Activated CD4-positive, alpha-beta memory T cell treated with anti-CD3 and anti-CD28 coated beads for 36 hours (primary cell): ENCODE measurements around the gene IL2RA. TPM values are rescaled to one million over a fixed set of nuclear protein-coding genes. Genes with fewer than 3 reads are reported as not detected.

ENCODE experiments used
- CTCF ChIA-PET: fragments of 350-600 bp; sonication (Branson Sonifier 250); formaldehyde crosslinking; loops from one replicate; lab custom pipeline; 2021; ENCODE audit warnings: antibody characterized with exemption, inconsistent platforms; lab: Charles Lee
- POLR2A ChIA-PET: fragments of 350-600 bp; sonication (Branson Sonifier 250); formaldehyde crosslinking; loops from one replicate; lab custom pipeline; 2021; ENCODE audit warnings: antibody characterized with exemption; lab: Charles Lee
- DNase-seq: peaks from one replicate; pipeline ENCODE4 v3.0.0-alpha.2; 2020
- H3K27ac Mint-ChIP-seq: one replicate; pipeline ENCODE4 v1.8.0; 2021; ENCODE audit warnings: mixed read lengths
- H3K27me3 Mint-ChIP-seq: one replicate; pipeline ENCODE4 v1.8.0; 2021; ENCODE audit warnings: mixed read lengths
- H3K36me3 Mint-ChIP-seq: one replicate; pipeline ENCODE4 v1.8.0; 2021; ENCODE audit warnings: mixed read lengths
- H3K4me1 Mint-ChIP-seq: one replicate; pipeline ENCODE4 v1.8.0; 2021; ENCODE audit warnings: low read depth, mixed read lengths
- H3K4me3 Mint-ChIP-seq: one replicate; pipeline ENCODE4 v1.8.0; 2021; ENCODE audit warnings: mild to moderate bottlenecking, mixed read lengths
- H3K9me3 Mint-ChIP-seq: one replicate; pipeline ENCODE4 v1.8.0; 2021; ENCODE audit warnings: mixed read lengths
- intact Hi-C: fragments of 100-400 bp; cut with micrococcal nuclease; formaldehyde crosslinking; loops from one replicate; pipeline ENCODE4 v1.15.1; 2023
- total RNA-seq, 2 experiments: library from RNA; stranded (reverse); gene quantifications; one replicate each; pipeline ENCODE4 v1.2.3, GENCODE V29; 2021

IL2RA gene
- total RNA-seq, 2 experiments from 2014 or later: 961 to 988 TPM

GRCh38 chr10:6040205-6040604 lies 22.0 kb downstream of the IL2RA start:
- peak overlapping the region; percentile 81 for H3K27ac Mint-ChIP-seq
- intact Hi-C loops: no loop called here
- H3K36me3 Mint-ChIP-seq: peaks cover 93% of the 10 kb centered on the region
- H3K4me1 Mint-ChIP-seq: peaks cover 96% of the 10 kb centered on the region
- DNase-seq: no peak
- H3K4me3 Mint-ChIP-seq: no peak overlapping the region
- CTCF ChIA-PET: interaction anchor here (0.8 kb wide), 1 partner anchor 113 kb away, joined by 3 read pairs; no protein-coding TSS in a partner anchor
- no peaks in the 10 kb centered on the region for H3K9me3 Mint-ChIP-seq
- H3K27me3 Mint-ChIP-seq: no peaks in the 10 kb centered on the region
- POLR2A ChIA-PET: interaction anchor here (1.0 to 1.1 kb wide), 2 partner anchors 11 to 23 kb away, joined by 3 to 4 read pairs; no protein-coding TSS in a partner anchor

- intact Hi-C loops: no loop called here
- peaks cover 95% of the 10 kb centered on the region for H3K4me1 Mint-ChIP-seq
- DNase-seq: peak; percentile 7
- peak overlapping the region; percentile 81 for H3K27ac Mint-ChIP-seq
- POLR2A ChIA-PET: interaction anchor here (0.5 to 2.9 kb wide), 4 partner anchors 8 to 251 kb away, joined by 3 to 9 read pairs (median 4); no protein-coding TSS in a partner anchor
- no peaks in the 10 kb centered on the region for H3K27me3 Mint-ChIP-seq
- H3K36me3 Mint-ChIP-seq: peaks cover 91% of the 10 kb centered on the region
- H3K4me3 Mint-ChIP-seq: peak overlapping the region; percentile 39
- H3K9me3 Mint-ChIP-seq: no peaks in the 10 kb centered on the region
- CTCF ChIA-PET: interaction anchor here (0.8 kb wide), 1 partner anchor 113 kb away, joined by 3 read pairs; no protein-coding TSS in a partner anchor
Observed at GRCh38 chr10:6039711-6040110, 22.5 kb downstream of the IL2RA start.

DNA sequence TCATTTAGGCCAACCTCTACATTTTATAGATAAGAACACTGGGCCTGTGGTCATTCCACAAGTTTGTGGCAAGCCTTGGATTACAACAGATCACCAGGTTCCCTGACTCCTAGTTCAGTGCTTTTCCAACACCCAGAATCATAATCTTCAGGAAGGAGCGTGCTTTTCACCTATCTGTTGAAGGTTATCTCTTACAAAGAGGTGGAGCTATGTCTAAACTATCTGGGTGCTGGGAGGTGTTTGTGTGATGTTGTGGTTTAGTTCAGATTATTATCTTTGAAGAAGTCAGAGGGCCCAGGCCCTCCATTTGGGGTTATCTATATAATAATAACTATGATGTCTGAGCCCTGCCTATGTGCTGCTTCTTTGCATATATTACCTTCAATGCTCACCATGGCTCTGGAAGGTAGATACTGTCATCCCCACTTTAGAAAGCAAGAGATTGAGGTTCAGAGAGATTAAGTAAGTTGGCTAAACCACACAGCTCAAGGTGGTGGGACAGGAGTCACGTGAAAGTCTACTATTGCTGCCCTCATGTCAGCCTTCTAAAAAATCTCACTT lies 24.0 kb downstream of the IL2RA start:
- intact Hi-C loops: no loop called here
- Mint-ChIP-seq H3K27me3 (no peaks in the 10 kb centered on the region), H3K4me1 (peaks cover 92% of the 10 kb centered on the region), H3K27ac (peak overlapping the region; percentile 81), H3K4me3 (peak overlapping the region; percentile 23), H3K9me3 (no peaks in the 10 kb centered on the region), H3K36me3 (peaks cover 91% of the 10 kb centered on the region)
- ChIA-PET POLR2A (interaction anchor here (1.0 to 2.9 kb wide), 7 partner anchors 10 to 62 kb away, joined by 3 to 9 read pairs (median 5); no protein-coding TSS in a partner anchor), CTCF (interaction anchor here (1.1 to 1.8 kb wide), 2 partner anchors 24 to 48 kb away, joined by 3 to 8 read pairs; no protein-coding TSS in a partner anchor)
- peak; percentile 37 for DNase-seq

- peak overlapping the region; percentile 81 for H3K27ac Mint-ChIP-seq
- peak overlapping the region; percentile 30 for H3K4me3 Mint-ChIP-seq
- ChIA-PET CTCF (interaction anchor here (1.1 to 1.8 kb wide), 2 partner anchors 23 to 49 kb away, joined by 3 to 8 read pairs; no protein-coding TSS in a partner anchor), POLR2A (interaction anchor here (1.0 to 2.9 kb wide), 7 partner anchors 10 to 61 kb away, joined by 3 to 9 read pairs (median 5); no protein-coding TSS in a partner anchor)
- intact Hi-C loops: no loop called here
- peaks cover 90% of the 10 kb centered on the region for H3K4me1 Mint-ChIP-seq
- H3K36me3 Mint-ChIP-seq: peaks cover 90% of the 10 kb centered on the region
- DNase-seq: peak; percentile 20
- no peaks in the 10 kb centered on the region for H3K27me3 Mint-ChIP-seq
- no peaks in the 10 kb centered on the region for H3K9me3 Mint-ChIP-seq
Observed at GRCh38 chr10:6037422-6037821, 24.7 kb downstream of the IL2RA start.

GRCh38 chr10:6036861-6037321 lies 25.3 kb downstream of the IL2RA start:
- peak overlapping the region; percentile 81 for H3K27ac Mint-ChIP-seq
- CTCF ChIA-PET: interaction anchor here (1.1 to 1.8 kb wide), 2 partner anchors 22 to 50 kb away, joined by 3 to 8 read pairs; no protein-coding TSS in a partner anchor
- H3K4me3 Mint-ChIP-seq: peak overlapping the region; percentile 30
- no peaks in the 10 kb centered on the region for H3K9me3 Mint-ChIP-seq
- peak; percentile 53 for DNase-seq
- H3K27me3 Mint-ChIP-seq: no peaks in the 10 kb centered on the region
- POLR2A ChIA-PET: interaction anchor here (1.0 to 2.9 kb wide), 4 partner anchors 11 to 47 kb away, joined by 3 to 9 read pairs (median 6); no protein-coding TSS in a partner anchor
- peaks cover 92% of the 10 kb centered on the region for H3K36me3 Mint-ChIP-seq
- peaks cover 87% of the 10 kb centered on the region for H3K4me1 Mint-ChIP-seq
- intact Hi-C loops: no loop called here

DNA sequence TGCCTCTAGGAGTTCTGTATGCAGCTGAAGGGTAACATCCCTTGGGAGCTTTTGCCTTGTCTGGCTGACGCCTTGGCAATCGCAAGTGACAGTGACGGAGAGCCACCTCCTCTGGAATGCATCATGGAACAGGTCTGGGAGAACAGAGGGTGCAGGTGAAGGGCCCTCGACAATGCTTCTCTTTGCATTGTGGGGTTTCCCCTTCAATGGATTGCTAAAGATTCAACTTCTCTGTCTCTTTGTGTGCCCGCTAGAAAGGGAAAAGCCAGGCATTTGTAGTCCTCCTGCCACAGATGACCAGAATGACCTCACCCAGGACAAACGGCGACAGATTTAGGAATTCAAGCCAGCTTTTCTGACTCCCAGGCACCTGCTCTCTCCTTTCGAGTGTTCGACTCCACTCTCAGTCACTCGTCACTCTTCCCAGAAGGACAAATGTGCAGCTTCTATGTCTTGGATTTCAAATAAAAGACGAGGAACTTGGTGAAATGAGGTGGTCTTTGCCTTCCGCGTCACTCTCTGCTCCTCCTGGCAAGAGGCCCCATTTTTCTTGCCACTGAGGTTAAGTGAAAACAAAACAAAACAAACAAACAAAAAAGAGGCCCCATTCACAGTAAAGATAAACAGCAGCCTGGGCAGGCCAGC lies 26.1 kb downstream of the IL2RA start:
- DNase-seq: peak; percentile 23
- Mint-ChIP-seq H3K9me3 (no peaks in the 10 kb centered on the region), H3K27me3 (no peaks in the 10 kb centered on the region), H3K36me3 (peaks cover 88% of the 10 kb centered on the region), H3K4me1 (peaks cover 79% of the 10 kb centered on the region), H3K4me3 (peak overlapping the region; percentile 51), H3K27ac (peak overlapping the region; percentile 81)
- CTCF ChIA-PET: no interaction called here
- intact Hi-C loops: no loop called here
- POLR2A ChIA-PET: interaction anchor here (2.6 kb wide), 1 partner anchor 48 kb away, joined by 7 read pairs; no protein-coding TSS in a partner anchor

- H3K27me3 Mint-ChIP-seq: no peaks in the 10 kb centered on the region
- H3K36me3 Mint-ChIP-seq: peaks cover 89% of the 10 kb centered on the region
- peak overlapping the region; percentile 81 for H3K27ac Mint-ChIP-seq
- DNase-seq: peak; percentile 34
- H3K4me1 Mint-ChIP-seq: peaks cover 75% of the 10 kb centered on the region
- intact Hi-C loops: no loop called here
- POLR2A ChIA-PET: no interaction called here
- peak overlapping the region; percentile 51 for H3K4me3 Mint-ChIP-seq
- CTCF ChIA-PET: interaction anchor here (0.6 to 1.4 kb wide), 2 partner anchors 12 to 14 kb away, joined by 3 read pairs; no protein-coding TSS in a partner anchor
- peaks cover under 1% of the 10 kb centered on the region for H3K9me3 Mint-ChIP-seq
Observed at GRCh38 chr10:6035101-6035834, 26.9 kb downstream of the IL2RA start.

DNA sequence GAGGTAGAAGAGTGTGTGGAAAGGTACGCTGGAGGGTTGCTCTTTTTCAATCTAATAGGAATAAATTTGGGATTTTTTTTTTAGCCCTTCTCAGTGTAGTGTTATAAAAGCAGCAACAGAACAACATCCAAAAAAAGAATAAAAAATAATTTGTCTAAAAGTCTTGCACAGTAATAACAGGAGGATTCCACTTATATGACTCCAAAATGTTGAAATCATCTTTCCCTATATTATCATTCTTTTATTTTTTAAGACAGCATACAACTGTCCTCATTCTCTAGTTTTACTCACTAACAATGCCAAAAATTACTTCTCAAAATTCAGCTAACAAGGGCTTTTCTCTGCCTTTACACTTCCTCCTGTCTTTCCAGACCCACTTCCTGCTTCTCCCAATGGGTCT lies 27.8 kb downstream of the IL2RA start:
- ChIA-PET POLR2A (interaction anchor here (1.1 to 1.5 kb wide), 2 partner anchors 12 to 24 kb away, joined by 3 read pairs; no protein-coding TSS in a partner anchor), CTCF (interaction anchor here (0.6 to 1.4 kb wide), 5 partner anchors 11 to 58 kb away, joined by 3 read pairs; no protein-coding TSS in a partner anchor)
- intact Hi-C loops: no loop called here
- H3K27ac Mint-ChIP-seq: peak overlapping the region; percentile 72
- H3K4me3 Mint-ChIP-seq: peak overlapping the region; percentile 6
- peaks cover 5% of the 10 kb centered on the region for H3K9me3 Mint-ChIP-seq
- DNase-seq: no peak
- H3K4me1 Mint-ChIP-seq: peaks cover 71% of the 10 kb centered on the region
- H3K36me3 Mint-ChIP-seq: peaks cover 84% of the 10 kb centered on the region
- no peaks in the 10 kb centered on the region for H3K27me3 Mint-ChIP-seq

GRCh38 chr10:6033954-6034353 lies 28.2 kb downstream of the IL2RA start:
- Mint-ChIP-seq H3K27ac (peak overlapping the region; percentile 72), H3K36me3 (peaks cover 80% of the 10 kb centered on the region), H3K27me3 (no peaks in the 10 kb centered on the region), H3K4me1 (peaks cover 66% of the 10 kb centered on the region), H3K9me3 (peaks cover 5% of the 10 kb centered on the region), H3K4me3 (no peak overlapping the region)
- intact Hi-C loops: no loop called here
- ChIA-PET POLR2A (interaction anchor here (0.6 to 1.5 kb wide), 3 partner anchors 12 to 48 kb away, joined by 3 read pairs; no protein-coding TSS in a partner anchor), CTCF (interaction anchor here (0.7 to 1.4 kb wide), 5 partner anchors 11 to 58 kb away, joined by 3 read pairs; no protein-coding TSS in a partner anchor)
- no peak for DNase-seq

DNA sequence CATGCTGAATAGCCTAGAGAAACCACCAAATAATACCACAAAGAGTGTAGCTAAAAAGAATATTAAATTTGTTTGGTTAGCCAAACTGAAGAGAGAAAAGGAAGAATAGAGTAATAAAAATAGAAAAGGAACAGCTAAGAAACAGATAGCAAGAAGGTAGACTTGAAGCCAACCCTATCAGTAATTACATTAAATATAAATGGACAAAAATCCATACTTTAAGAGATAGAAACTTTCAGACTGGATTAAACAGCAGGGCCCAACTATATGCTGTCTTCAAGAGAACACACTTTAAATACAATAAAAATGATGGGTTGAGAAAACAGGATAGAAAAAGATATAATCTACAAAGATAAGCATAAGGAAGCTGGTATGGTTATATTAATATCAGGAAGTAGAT lies 31.2 kb downstream of the IL2RA start:
- Mint-ChIP-seq H3K4me1 (peaks cover 59% of the 10 kb centered on the region), H3K36me3 (peaks cover 76% of the 10 kb centered on the region), H3K9me3 (peaks cover 5% of the 10 kb centered on the region), H3K27me3 (no peaks in the 10 kb centered on the region), H3K27ac (peak overlapping the region; percentile 28), H3K4me3 (no peak overlapping the region)
- ChIA-PET POLR2A (no interaction called here), CTCF (no interaction called here)
- DNase-seq: no peak
- intact Hi-C loops: no loop called here

DNA sequence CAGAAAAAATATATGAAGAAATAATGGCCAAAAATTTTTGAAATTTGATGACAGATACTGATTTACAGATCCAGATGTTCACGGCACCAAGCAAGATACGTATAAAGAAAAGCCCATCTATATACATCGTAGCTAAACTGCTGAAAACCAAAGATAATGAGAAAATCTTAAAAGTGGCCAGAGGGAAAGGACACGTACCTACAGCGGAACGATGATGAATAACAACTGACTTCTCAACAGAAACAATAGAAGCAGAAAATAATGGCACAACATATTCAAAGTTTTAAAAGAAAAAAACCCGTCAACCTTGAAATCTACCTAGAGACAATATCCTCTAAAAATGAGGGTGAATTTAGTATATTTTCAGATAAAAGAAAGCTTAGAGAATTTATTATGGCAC lies 31.9 kb downstream of the IL2RA start:
- peak overlapping the region; percentile 4 for H3K4me3 Mint-ChIP-seq
- CTCF ChIA-PET: no interaction called here
- H3K36me3 Mint-ChIP-seq: peaks cover 76% of the 10 kb centered on the region

More for the DNA sequence above, 31.9 kb downstream of the IL2RA start:
- DNase-seq: no peak
- Mint-ChIP-seq H3K27ac (peak overlapping the region; percentile 28), H3K27me3 (no peaks in the 10 kb centered on the region), H3K4me1 (peaks cover 51% of the 10 kb centered on the region), H3K9me3 (peaks cover 5% of the 10 kb centered on the region)
- intact Hi-C loops: no loop called here
- POLR2A ChIA-PET: no interaction called here
